ENCODE measurements around the gene BCAR3. TPM values are rescaled to one million over a fixed set of nuclear protein-coding genes. Genes with fewer than 3 reads are reported as not detected.
"Not testable (repeated sequence)": the region's sequence is repeated elsewhere in the genome, so short reads cannot be mapped to it uniquely, and the experiment has no call there.

The BCAR3 gene
- polyA plus RNA-seq, 1 donor, result 14.1 TPM

DNA sequence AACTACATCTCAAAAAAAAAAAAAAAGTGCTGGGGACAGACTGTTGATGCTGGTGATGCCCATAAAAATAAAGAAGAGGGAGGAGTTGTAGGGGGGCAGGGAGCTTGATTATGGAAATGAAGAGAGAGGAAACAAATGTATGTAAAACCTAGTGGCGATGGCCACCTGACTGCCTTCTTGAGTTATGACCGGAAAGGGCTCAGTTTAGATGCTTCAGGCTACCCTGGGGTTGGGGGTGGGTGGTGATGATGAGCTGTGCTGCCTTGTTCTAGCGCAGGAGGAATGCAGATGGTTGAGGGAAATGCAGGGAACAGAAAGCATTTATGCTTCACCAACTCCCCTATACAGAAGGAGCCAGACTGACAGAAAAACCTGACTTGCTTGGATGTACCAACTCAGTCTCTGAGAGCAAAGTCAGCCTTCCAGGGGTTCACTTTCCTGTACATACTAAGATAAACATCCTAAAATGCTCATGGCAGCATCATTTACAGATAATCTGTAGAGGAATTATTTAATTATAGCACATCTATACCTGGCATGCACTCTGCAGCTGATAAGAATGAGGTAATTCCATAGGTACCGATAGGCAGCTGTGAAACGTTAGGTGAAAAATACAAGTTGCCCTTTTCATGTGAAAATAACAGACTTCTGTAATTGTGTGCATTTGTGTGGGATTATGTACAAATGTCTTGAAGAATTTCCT, 8.0 kb upstream of the BCAR3 start:
- DNase-seq (ENCODE audit: low read depth), result no peak

DNA sequence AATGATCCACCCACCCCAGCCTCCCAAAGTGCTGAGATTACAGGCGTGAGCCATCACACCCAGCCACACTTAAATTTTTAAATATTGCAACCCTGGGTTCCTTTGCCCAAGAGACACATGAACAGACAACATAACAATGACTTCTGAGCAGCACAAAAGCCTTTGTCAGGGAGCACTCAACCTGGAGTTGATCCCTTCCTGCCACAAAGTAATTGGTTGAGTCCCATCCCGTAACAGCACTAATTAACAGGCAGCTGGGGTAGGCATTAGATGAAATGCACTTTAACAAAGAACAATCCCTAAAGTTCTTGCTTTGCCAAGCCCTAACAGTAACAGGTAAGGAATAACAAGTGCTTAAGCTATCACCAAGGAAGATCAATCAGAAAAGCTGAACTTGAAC, 5.9 kb upstream of the BCAR3 start:
- DNase-seq (ENCODE audit: low read depth), result no peak

DNA sequence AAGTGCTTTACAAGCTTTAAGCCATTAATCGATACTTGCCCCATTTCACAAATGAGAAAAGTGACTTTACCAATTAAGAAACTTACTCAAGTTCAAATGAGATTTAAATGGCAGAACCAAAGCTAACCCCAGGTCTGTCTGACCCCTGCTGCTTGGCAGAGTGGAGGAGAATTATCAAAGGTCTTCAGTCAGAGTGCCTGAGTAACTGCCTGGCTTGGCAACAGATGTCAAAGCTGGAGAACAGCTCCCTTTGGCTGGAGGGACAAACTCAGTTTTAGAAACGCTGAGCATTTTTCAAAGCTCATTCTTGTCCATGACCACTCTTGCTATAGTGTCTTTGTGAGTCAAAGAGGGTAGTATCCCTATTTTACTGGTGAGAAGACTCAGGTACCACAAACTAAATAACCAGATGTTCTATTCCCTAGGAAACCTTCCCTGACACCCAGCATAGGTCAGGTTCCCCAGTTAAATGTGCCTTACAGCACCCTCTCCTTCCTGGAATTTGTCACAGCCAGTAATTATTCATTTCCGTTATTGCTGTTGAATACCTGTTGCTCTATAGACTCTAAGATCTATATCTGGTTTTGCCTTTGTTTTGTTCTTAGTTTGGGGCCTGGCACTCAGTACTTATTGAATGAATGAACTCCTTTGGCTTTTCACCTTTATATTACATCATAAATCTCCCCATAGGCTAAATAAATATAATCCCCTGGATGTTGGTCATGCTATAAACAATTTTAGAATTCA, 5.0 kb upstream of the BCAR3 start:
- no peak for DNase-seq (ENCODE audit: low read depth)

DNA sequence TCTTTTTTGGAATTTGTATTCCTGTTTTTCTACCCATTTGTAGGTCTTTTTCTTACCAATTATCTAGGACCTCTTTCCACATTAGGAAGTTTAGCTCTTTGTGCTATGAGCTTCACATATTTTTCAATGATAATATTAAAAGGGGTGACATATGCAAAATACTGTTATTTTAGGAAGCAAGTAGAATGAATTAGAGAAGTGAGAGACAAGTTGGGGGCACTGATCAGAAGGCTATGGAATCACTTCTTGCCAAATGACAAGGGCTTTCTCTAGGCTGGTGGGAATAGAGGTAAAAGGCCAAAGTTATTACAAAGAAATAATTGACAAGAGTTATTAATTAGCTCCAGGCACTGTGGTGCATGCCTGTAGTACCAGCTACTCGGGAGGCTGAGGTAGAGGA, 4.3 kb upstream of the BCAR3 start:
- no peak for DNase-seq (ENCODE audit: low read depth)

DNA sequence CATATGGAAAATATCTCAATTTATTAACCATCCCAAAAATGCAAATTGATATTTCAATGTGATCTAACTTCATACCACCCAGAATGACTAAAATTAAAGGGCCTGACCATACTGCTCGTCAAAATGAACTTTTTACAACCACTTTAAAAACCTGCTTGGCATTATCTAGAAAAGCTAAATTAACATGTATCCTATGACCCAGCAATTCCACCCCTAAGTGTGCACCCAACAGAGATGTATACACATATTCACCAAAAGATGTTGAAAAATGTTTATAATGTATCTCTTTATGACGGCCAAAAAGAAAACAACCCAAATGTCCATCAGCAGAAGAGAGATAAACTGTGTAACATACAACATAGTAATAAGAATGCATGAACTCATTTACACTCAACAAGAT, 1.6 kb upstream of the BCAR3 start:
- no peak for DNase-seq (ENCODE audit: low read depth)

DNA sequence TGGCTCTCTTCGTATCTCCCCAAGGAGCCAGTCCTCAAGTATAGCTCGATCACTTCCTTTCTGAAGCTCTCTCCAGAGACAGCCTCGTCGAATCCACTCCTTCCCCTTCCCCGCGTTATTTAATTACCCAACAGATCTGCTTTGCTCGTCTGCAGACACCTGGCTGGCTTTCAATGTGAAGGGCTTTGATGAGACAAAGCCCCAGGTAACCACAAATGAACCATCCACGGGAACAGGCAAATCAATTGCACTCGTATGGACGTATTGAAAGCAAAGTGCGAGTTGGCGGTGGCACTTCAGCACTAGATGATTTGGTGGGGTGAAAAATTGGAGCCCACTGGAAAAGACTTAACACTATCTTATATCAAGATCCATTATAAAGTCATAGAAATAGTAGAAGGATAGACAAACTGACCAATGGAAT, 364 bp upstream of the BCAR3 start:
- no peak for DNase-seq (ENCODE audit: low read depth)

DNA sequence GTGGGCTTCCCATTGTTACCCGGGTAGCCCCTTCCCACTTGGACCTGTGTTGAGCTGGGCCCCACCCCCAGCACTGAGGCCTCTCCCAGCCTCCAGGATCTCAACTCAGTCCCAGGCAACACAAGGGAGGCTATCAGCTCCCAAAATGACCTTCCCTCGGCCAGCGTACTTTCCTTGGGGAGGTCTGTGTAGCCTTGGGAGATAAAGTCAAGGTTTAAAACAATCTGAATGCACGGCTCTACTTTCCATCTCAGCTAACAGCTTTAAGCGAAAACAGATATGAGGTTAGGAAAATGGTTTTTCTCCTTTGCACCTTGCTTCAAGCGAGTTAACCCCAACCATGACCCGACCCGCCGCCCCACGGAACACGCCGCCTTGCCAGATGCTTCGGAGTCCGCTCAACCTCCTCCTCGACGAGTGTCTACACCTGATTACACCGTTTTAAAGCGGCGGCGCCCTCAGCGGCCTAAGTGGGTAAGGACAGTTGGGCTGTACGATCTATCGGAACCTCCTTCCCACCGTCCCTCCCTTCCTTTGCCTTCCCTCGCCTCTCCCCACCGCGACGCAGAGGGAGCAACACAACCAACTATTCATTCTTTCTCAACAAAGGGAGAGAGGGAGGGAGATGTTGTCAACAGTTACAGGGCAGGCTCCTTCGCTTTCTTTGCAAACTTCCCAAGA, 1.1 kb downstream of the BCAR3 start:
- DNase-seq (ENCODE audit: low read depth), result peak; percentile 51

DNA sequence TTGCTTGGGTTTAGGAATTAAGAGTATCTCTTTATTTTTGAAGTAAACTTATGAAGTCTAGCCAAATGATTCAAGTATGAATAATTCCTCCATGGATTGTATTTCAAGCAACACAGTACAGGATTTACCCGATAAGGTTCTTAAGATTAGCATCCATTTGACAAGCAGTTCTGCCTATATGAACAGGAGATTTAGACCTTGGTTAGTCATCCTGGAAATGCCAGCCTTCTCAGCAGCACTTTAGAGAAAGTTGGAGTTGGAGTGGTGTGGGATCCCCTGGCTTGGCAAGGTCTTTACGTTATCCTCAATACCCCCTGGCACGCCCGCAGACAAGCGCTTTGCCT, 1.6 kb downstream of the BCAR3 start:
- no peak for DNase-seq (ENCODE audit: low read depth)

DNA sequence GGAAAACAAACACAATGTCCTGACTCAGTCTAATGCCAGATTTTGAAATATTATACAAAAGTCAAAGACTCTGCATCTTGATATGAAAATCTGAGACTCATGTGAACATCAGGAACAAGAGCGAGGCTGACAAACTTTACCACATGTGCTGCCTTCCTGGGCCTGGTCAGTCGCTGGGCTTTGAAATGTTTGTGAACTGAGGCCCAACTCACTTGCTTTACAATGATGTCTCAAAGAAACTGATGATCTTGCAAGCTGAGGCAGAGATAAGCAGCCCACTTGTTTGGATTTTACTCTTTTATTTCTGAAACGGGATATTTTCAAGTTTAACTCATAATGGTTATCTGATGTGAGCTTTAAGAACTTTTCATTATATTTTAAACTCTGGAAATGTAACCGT, 2.1 kb downstream of the BCAR3 start:
- DNase-seq (ENCODE audit: low read depth), result no peak

DNA sequence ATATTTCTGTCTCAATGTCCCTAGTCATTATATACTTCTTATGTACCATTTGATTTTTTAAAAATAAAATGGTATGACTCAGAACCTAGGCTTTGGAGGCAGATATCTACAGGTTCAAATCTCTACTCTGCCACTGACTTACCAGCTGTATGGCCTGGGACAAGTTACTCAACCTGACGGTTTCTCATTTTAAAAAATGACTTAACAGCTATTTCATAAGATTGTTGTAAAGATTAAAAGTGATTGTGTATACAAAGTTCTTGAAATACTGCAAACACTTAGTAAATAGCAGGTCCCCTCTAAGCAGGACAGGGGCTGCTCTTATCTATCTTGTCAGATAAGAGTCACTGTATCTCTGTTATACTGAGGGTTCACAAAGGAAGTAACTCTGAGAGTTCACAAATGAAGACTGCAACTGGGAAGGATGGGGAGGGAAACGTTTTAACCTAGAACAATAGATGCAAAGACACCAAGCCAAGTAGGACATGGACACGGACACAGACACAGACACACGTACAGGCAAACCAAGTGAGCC, 2.6 kb downstream of the BCAR3 start:
- DNase-seq (ENCODE audit: low read depth), result no peak

DNA sequence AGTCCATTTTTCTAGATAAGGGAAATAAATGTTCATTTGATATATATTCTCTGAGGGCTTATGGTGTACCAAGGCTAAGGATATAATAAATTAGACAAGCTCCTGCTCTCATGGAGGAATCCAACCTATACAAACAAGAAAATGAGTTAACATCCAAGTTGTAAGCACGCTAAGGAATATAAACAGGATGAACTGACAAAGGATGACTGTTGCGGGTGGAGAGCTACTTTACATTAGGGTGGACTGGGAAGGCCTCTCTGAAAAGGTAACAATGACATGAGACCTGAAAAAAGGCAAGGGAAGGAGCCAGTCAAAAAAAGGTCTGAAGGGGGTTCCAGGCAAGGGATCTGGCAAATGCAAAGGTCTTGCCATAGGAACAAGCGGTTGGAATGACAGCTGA, 3.1 kb downstream of the BCAR3 start:
- no peak for DNase-seq (ENCODE audit: low read depth)

DNA sequence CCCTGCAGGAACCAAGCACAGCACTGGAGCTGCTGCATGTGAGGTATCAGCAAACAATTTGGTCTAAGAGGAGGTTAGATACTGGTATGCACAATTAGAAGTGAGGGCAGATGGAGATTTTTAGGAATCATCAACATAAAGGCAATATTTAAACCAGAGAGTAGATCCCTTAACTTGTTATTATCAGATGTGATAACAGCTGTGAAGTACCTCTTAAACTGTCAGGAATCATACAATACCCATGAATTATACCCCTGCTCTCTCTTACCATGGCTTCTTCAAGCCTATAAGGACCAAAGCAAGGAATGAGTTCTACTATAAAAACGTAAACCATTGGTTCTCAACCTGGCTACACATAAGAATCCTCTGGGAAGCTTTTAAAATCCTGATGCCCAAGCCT, 3.9 kb downstream of the BCAR3 start:
- DNase-seq (ENCODE audit: low read depth), result no peak

DNA sequence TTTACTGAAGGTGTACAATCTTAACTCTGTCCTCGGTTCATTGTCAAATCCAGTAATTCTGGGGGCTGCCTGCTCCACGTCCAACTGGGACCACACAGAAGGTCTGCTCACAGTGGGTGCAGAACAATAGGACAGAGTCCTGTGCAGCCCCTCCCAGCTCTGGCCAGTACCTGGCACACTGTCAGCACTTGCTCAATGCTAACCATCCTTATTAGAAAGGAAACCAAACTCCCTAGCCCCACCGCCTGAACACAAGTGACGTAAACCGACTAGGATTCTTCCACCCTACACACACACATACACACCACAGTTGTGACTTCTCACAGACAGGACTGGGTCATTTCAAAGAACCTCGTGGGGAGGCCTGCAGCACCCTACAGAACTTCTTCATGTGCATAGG, 5.2 kb downstream of the BCAR3 start:
- DNase-seq (ENCODE audit: low read depth), result no peak

DNA sequence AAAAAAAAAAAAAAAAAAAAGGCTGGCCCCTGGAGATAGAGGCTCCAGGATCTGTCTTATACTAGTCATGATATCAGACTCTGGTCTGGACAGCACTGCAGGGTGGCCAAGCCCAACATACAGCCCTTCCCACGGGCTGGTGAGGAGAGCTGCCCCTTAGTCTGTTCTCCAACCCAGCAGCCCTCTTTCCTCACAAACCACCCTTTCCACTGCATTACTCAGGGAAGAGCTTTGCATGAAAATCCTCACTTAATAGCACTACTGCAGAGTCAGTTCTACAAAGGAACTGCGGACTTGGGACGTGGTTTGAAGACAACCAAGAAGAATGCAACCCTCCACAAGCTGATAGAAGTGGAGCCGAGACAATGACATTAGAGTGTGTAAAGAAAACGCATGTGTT, 5.7 kb downstream of the BCAR3 start:
- DNase-seq (ENCODE audit: low read depth), result no peak

DNA sequence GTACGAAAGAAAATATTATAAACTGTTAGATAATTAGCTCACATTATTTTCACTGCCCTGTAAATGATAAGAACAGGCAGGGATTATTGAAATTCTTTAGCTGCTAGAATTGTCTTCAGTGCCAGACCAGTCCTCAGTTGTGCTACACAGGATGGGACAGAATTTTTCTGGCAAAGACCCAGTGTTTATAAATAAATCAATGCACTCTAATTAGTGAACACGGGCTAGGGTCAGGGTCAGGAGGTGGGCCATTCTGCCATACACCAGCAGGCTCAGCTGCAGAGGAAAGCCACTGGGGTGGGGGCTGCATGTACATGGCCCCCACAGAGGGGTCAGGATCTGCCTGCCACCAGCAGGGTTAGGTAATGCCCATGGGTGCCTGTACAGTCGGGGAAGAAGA, 6.4 kb downstream of the BCAR3 start:
- DNase-seq (ENCODE audit: low read depth), result no peak

DNA sequence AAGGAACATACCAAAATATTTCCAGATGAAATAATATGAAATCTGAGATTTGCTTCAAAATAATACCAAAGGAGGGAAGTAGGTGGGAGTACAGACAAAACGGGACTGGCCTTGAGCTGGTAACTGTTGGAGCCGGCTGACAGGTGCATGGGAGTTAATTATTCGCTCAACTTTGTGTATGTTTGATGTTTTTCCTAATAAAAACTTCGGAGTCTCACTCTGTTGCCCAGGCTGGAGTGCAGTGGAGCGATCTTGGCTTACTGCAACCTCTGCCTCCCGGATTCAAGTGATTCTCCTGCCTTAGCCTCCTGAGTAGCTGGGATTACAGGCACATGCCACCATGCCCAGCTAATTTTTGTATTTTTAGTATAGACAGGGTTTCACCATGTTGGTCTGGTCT, 7.6 kb downstream of the BCAR3 start:
- not testable (repeated sequence) for DNase-seq (ENCODE audit: low read depth)

DNA sequence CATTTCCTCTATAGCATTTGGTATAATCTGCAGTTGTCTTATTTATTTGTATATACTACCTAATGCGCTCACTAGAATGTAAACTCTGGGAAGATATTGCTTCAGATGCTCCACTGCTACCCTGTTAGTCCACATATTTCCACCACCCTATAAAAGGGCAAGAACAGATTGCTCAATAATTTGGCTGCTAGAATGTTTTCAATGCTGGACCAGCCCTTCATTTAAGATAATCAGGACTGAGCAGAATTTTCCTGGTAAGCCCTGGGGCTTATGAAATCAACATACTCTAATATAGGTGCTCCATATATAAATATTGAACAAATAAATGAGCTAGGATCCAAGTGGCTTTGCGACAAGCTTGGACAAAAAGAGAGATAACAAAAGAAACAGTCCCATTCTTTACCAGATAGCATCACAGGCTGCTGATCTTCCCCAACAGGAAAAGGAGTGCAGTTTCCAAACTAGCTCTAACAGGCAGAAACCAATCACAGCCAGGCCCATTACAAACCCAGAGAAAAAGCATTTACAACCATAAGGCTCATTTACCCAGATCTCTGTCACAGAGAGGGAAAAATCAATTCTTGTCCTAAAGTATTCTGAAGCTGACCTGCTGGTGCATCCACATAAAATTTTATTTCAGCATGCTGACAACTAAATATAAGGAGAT, 8.3 kb downstream of the BCAR3 start:
- DNase-seq (ENCODE audit: low read depth), result no peak

DNA sequence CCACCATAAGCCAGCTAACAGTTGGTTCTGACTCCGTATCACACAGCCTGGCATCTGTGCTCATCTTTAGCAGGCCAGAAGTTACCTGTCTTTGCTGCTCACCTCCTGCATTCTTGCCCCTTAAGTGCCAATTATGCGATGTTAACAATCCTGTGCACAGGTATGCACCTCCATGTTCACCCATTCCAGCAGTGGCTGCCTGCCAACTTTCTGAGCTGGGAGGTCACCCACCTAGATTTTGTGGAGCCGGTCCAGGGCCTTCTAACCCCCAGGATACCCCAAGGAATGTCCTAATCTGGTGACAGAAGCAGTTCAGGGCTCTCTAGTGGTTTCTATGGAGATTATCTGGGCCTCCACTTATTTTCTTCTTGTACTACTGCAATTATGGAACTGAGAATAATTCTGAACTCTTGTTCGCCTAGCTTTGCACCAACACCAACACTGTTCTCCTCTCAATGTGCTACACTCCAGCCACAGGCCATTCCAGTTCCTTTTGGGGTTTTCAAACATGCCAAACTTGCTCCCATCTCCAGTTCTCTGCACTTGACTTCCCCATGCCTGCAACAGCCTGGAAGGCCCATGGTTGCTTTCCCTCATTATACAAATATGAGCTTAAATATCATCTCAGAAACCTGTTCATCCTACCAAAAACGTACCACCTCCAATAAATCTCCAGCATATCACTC, 9.0 kb downstream of the BCAR3 start:
- no peak for DNase-seq (ENCODE audit: low read depth)

DNA sequence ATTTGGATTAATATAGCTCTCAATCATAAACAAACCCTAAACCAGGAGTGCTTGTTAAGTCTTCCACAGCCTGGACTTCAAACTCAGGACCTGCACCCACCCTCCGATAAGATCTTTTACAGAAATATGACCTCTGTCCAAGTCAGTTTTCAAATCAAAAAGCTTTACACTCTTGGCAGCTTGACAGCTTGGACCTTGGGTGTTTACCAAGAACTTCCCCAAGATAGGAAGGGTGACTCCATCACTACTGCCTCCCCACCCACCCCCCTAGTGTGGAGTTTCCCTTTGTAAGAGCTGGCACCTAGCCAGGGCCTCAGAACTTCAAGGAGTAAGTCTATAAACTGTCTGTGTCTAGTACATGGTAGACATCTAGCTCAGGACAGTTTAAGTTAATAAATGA, 9.6 kb downstream of the BCAR3 start:
- no peak for DNase-seq (ENCODE audit: low read depth)

DNA sequence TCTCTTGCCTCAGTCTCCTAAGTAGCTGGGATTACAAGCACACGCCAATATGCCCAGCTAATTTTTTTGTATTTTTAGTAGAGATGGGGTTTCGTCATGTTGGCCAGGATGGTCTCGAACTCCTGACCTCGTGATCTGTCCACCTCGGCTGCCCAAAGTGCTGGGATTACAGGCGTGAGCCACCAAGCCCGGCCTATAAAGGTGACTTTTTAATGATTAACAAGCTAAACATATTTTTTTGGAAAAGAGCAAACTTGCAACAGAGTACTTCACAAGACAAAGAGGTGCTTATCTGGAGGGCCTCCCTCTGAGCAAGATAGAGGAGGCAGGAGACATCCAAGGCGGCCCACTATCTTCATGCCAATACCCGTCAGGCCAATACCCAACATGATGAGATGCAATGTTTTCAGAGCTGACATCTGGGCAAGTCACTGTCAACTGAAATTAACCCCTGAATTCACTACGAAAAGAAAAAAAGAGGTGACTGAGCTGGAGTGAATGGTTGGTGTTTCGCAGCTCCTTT, 10.5 kb downstream of the BCAR3 start:
- no peak for DNase-seq (ENCODE audit: low read depth)

DNA sequence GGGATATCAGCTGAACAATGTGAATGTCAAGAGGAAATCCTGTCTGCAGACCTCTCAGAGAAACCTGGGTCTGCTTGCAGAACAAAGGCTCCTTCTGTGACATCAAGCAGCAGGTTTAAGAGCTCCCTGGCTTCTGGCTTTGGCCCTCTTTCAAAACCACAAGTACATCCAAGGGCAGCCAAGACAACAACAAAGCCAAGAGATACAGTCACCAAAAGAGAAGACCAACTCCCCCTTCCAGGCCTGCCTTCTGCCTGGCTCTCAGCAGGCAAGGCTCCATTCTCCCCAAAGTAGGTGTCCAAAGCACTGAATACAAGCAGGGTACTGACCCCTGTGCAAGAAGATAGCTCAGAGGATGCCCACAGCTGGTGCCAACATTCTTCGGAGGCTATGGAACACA, 11.5 kb downstream of the BCAR3 start:
- no peak for DNase-seq (ENCODE audit: low read depth)

DNA sequence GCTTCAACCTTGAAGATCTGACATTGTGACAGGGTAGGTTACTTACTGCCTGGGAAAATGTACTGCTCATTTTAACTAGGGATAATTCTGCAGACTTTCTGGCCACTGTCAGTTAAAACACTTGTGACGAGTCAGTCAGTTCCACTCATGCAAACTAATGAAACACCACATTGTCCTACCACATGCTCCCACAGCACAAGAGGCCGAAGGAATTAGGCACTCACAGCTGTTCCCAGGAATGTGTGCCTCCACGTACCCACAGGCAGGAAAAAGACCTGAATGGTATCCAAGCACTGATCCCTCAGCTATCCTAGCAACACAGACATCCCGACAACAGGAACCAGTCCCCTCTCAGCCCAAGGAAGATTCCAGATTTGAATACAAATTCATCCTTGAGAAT, 12.3 kb downstream of the BCAR3 start:
- no peak for DNase-seq (ENCODE audit: low read depth)
